CD4-positive, alpha-beta T cell treated with Interleukin-21 for 1 hour (primary cell): ENCODE results near the gene KLHL1.

ENCODE experiments used
- DNase-seq: peaks from one replicate; pipeline ENCODE4 v3.0.0-alpha.2; 2020

KLHL1 gene

DNA sequence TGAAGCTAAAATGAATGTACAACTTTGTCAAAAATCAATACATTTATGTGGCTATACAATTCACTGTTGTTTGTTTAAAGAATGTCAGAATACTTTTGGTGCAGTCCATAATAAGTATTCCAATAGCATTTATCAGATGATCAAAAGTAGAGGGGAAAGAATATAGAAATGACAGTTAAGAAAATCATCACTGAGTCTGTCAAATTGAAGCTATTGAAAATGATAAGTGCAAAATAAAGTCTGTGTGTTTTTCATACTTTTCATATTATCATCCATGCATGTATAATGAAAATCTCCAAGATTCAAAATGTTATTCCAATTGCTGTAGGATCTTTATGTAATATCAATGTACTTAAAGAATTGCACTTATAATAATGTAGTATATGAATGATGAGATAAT is 93.9 kb downstream of the KLHL1 start:
- no peak for DNase-seq

DNA sequence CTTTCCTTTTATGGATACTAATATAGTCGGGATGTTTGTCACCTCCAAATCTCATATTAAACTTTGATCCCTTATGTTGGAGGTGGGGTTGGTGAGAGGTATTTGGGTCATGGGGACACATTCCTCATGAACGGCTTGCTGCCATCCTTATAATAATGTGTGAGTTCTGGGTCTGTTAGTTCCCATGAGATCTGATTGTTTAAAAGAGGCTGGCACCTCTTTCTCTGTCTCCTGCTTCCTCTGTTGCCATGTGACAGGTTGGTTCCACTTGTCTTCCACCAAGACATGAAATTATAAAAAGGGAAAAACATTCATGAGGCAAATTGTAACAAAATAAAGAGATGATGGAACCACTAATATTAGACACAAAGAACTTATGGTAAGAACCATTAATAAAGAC is 108.4 kb downstream of the KLHL1 start:
- DNase-seq: no peak

DNA sequence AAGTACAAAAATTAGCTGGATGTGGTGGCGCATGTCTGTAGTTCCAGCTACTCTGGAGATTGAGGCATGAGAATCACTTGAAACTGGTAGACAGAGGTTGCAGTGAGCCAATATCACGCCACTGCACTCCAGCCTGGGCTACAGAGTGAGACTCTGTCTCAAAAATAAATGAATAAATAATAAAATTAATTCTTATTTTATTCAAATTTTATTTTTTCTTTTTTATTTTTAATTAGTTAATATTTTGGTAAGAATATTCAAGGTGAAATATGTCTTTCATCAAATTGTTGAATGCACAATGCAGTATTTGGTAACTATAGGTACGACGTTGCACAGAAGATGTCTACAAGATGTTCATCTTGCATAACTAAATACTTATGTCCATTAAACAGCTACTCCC is 111.2 kb downstream of the KLHL1 start:
- no peak for DNase-seq

DNA sequence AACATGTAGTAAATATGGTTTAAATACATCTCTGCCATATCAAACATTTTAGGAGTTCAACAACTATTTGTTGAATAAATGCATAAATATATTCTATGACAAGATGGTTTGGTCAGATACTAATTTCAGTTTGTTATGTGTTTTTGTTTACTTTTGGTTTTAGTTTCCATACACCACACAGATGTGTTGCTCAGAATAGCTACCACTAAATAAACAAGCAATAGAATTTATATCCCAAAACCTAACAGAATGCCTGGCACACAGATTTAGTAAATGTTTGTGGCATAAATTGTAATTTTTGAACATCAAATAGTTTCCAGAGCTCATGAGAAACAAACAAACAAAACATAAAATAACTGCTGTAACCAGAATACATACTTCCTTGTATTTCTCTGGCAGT is 127.5 kb downstream of the KLHL1 start:
- no peak for DNase-seq

DNA sequence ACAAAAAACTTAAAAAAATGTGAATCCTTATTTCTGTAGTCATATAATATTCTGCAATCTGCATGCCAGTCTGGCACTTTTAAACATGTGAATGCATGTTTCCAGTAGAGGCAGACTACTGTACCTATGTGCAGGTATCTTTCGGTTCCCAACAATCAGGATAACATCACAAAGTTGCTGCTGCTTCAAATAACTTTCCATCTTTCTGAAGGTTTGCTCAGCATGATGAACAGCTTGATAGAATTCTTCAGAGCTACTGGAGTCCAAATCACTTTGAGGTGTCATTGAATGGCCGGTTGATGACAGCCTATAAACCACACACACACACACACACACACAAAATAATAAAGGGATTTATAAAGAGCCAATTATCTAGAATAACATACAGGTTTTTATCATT is 132.8 kb downstream of the KLHL1 start:
- DNase-seq: no peak

DNA sequence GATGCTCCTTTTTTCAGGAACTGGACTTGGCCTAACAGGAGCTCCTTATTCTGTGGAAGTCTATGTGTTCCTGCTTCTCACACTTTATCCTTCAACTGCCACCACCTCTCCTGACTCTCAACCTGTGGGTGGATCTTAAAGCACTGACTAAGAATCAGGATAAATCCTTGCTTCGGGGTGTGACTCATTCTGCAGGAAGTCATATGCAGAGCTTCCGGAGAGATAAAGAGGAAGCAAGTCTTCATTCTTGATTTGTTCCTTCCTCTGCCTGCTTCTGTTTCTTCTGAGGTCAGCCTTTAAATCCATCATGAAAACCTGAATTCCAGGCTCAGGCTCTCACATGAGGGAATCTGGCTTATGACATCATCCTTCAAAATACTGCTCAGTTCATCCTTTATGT is 137.7 kb downstream of the KLHL1 start:
- no peak for DNase-seq

DNA sequence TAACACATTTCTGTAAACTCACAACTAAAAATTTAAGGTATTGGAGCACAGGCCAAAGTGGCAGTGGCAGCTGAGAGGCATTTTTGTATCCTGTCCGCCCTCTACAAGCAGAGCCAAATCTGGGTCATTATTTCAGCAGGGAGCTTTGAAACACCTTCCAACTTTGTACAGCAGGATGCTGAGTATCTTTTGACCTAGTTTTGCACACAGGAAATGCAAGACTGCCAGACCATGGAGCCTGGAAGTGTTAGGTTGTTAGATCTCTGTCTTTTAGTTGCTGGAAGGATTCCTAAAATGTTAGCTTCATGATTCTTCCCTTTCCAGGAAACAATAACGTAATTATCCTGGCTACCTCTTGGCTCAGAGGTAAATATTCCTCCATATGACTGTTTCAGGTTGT is 149.2 kb downstream of the KLHL1 start:
- no peak for DNase-seq

DNA sequence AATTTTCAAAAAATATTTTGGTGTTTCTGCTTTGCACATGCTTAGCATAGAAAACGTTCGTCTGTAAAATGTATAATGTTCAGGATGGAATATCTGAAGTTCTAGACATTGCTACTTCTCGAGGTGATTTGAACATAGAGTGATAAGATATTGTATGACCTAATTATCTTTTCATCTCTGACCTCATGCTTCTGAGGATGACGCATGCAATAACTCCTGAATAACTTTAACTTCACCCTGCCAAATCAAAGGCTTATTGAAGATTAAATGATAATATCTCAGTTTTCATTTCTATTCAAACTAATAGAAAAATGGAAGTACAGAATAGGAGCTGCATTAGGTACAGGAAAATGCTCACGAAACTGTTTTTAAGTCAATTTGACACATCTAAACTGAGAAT is 151.4 kb downstream of the KLHL1 start:
- DNase-seq: no peak

DNA sequence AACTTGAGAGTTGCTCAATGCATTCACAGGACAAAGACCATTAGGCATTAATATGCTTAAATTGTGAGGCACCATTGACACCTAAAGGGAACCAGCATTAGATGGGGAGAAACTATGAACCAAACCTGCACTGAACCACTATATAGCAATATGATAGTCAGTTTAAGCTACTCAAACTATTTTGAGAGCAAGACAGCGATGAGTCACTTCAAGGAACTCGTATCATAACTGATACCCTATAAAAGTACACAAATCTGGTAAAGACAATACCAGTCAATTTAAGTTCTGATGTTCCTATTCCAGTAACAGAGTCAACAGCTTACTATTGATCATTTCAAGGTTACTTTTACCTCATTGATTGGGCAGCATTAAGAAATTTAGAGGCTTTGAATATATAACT is 151.9 kb downstream of the KLHL1 start:
- DNase-seq: no peak

DNA sequence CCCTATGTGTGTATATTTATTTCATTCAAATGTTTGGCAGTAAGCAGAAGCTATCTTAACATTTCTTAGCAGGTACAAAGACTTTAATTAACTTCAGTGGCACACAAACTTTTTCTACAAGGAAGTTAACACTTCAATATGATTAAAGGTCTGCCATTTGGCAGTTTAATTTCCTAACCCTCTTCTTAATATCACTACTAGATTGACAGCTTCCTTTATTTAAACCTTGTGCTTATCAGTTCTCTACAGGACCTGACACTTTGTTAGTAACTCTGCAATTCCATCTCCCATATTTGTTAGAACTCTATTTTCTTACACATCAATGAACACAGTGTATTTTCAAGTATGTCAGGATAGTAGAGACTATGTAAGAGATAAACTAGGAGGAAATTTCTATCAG is 153.0 kb downstream of the KLHL1 start:
- DNase-seq: no peak

DNA sequence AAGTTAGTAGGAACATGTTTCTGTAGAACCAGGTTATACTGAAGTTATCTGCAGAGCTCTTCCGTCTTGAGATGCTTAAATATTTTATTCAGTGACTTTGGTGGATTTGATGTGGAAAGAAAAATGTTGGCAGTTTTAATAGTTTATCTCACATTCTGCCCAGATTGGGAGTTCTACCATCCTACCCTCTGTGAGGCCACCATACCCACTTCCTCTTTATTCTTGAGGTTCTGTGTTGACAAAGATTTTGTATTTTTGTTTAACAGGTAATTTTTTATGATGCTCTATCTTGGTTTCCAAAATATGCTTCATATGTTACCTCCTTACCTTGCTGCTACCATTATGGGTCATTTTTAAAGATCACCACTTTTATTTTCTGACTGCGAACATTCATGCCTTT is 156.8 kb downstream of the KLHL1 start:
- no peak for DNase-seq

DNA sequence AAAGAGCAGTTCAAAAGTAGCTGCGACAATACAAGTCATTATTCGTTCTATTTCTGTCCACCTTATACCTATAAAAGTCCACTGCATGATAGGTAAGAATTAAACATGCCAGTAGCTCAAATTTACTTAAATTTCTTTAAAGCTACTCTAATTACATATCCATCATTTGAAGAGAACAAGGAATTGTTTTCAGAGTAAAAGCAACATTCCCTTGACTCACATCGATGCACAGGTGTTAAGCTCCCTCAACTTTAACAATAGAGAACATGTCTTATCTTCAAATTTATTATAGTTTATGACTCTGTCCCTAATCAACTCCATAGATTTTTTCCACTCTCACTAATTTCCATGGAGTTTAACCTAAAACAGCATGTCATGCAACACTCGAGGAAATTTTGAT is 158.1 kb downstream of the KLHL1 start:
- DNase-seq: no peak

DNA sequence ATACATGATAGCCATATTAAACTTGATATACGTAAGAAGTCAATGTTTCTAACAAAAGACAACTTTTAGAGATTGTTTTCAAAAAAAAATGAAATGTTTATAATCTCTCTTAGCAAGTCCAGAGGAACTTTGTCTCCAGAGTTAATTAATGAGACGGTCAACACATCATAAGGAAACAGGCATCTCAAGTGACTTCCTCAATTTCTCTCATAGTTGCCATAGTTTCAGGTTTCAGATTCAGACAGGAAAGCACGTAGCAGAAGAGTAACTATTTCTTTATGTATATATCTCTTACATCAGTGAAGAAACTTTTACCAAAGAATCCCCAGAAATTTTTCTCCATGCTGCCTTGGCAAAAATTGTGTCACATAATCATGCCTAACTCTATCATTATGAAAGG is 160.2 kb downstream of the KLHL1 start:
- DNase-seq: no peak

DNA sequence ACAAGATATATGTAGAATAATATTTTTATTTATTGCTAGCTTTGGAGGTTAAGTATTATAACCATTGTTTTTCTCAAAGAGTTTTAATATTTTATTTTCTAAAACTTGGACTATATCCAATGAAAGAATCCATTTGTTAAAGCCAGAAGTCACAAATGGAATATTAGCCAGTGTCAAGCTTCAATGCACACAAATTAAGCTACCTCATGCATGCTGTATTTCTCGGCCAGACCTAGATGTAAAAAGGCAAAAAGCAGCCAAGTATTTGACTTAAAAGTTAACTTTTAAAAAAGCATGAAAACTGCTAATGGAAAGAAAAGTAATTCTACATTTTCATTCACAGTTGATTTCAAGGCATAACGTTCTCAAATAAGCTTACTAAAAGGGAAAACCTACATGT is 160.7 kb downstream of the KLHL1 start:
- no peak for DNase-seq

DNA sequence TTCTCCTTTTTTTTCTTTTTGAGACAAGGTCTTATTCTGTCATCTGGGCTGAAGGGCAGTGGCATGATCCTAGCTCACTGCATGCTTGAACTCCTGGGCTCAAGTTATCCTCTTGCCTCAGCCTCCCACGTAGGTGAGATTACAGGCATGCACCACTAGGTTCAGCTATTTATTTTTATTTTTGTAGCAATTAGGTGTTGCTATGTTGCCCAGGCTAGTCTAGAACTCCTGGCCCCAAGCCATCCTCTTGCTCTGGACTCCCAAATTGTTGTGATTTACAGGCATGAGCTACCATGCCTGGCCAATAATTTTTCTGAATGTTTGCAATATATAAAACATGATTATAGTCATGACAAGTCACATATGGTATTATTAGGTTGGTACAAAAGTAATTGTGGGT is 161.7 kb downstream of the KLHL1 start:
- DNase-seq: no peak

DNA sequence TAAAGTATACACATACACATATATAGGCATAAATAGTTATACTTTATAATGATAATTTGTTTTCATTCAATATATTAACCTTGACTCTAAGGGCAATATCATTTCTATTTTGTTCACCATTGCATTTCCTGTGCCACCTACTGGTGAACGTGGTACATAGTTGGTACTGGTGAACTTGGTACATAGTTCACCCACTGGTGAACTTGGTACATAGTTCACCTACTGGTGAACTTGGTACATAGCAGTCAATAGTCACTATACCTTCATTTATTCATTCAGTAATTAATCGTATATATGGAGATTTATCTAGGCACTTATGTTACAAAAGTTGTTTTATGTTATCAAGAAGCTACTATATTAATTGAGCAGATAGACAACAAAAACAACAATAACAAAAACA is 173.2 kb downstream of the KLHL1 start:
- no peak for DNase-seq

DNA sequence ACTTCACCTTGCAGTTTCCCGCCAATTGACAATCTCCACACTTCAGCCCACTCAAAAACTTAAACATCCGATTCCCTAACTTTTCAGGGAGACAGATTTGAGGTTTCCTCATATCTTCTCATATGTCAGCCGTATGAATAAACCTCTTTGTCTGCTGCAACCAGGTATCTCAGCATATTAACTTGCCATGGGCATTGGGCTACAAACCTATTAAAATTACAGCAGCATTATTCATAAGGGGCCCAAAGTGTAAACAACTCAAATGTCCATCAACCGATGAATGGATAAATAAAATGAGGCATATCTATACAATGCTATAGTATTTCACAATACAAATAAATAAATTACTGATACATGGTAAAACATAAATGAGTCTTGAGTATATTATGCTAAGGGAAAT is 180.0 kb downstream of the KLHL1 start:
- DNase-seq: no peak

DNA sequence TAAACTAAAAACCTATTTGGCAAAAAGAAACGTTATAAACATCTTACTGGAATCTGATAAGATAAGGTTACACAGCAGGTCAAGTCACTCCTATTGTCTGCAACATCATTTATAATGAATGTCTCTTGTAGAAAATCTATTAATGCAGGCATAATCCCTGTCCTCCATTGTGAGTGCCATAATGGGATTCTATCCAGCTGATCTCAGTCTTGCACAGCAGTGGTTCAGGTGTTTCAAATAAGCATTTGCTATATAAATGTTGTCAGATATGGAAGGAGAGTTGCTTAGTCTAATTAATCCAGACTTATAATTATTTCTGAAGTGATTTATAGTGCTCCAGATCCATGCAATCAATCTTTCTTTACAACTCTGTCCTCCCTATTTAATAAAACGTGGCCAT is 187.1 kb downstream of the KLHL1 start:
- no peak for DNase-seq

DNA sequence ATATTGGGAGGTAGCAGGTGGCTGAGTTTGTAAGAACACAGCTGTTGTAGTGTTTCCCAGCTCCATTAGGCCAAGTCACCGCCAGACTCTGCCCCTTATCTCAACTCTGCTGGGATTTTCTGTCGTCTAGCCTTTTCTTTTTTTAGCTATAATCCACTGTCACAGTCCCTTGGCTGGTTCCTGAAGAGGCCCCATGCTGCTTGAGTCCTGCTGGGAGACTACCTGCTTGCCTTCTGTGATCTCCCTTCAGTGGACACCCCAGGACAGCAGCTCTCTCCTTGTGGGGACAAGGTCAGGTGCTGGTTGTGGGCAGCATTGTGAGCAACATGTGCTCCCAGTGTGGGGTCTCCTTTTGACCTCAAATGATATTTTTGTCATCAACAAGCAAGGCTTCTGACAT is 195.6 kb downstream of the KLHL1 start:
- DNase-seq: no peak

DNA sequence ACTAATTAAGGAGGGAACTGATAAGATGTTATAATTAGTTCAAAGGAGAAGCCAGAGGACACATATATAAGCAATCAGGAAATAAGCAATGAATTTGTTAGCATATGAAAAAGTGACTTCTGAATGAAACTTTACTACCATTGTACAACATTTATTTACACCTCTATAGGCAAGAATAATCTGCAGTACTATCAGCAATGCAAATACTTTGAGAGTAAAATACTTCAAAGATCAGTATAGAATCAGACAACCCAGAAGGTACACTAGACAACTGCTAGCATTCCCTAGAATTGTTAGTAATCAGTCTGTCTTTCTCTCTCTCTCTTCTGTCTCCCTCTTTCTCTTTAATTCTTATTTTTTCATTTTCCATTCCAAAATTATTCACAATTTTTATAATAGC is 197.5 kb downstream of the KLHL1 start:
- no peak for DNase-seq

DNA sequence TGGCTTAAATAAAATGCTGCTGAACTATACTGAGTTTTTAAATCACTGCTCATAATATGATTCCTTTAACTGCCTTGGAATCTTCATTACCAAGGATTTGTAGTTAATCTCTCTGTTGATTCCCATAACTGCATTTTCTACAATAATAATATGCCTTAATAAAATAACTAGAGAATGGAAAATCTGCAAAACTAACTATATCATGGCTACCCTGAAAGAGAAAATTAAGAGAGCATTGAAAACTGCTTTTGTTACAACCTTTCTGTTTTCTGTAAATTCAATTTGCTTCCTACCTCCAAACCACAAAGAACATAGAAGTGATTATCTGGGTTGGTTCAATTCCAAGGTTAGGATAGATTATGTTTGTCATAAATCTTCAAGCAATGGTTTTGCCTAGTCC is 203.5 kb downstream of the KLHL1 start:
- DNase-seq: no peak

DNA sequence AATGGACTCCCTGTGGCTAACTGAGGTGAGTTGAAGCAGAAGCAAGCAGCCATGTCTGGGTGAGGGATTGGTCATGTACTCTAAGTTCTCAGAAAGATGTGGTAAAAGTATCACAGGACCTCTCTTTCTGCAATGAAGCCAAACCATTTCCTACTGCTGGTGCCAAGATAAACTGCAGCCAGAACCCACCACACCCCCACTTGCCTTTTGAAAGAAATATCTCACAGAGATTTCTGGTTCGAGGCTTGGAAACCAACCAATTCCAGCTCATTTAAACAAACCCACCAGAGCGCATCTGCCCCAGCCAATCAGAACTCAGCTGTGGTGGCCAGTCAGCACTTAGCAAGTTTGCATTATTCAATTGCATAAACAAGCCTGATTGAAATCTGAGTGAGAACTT is 205.2 kb downstream of the KLHL1 start:
- DNase-seq: no peak

DNA sequence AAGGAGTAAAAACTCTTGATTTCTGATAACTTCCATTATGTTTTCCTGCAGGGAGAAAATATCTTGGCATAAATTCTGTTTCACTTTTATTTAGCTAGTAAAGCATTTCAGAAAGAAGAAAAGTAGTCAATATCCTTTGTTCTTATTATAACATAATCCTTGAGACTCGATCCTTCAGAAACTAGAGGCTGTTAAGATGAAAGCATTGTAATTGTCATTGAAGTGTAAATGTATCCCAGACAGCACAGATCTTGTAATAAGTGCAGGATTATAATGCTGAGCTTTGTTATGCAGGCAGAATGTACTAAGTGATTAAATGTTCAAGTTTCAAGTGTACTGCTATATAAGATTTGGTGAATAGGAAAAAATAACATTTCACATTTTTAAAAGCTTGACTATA is 225.8 kb downstream of the KLHL1 start:
- no peak for DNase-seq

DNA sequence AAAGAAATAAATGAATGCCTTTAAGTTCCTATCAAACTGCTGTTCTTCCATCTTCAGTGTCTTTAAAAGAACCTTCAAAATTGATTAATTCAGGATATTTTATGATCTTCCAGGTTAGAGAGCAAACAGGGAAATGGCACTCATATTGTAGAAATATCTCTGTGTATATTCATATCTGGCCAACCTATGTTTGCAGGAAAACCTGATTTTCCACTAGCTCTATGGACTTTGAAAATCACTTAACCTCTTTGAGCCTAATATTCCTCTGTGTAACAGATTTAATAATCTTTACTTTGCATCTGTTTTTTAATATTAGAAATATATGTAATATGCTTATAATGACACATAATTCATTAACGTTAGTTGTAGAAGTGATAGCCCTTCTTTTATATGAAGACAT is 228.3 kb downstream of the KLHL1 start:
- no peak for DNase-seq

DNA sequence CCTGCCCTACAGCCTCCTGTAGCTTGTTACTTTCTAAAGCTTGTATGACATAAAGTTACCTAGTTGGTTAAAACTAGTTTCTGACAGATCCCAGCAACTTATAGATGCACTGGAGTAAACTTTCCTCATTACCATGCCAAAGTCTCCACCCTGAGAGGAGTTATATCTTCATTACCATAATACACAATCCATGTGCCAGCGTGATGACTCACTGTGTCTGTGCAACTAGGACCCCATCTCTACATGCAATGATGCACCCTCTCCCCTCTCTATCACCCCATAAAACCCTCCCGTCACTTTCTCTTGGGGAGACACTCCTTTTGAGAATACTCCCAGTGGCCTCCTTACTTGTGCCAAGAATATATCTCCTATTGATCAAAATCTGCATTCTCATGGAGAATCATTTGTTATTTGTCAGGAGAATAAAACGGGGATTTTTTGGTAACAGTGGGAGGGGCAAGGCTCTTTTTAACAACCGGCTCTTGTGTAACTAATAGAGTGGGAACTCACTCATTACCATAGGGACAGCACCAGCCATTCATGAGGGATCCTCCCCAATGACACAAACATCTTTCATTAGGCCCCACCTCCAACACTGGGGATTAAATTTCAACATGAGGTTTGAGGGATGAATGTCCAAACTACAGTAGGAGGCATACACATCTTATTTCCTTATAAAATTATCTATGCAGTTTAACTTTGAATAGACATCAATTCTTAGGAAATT is 235.8 kb downstream of the KLHL1 start:
- DNase-seq: no peak

DNA sequence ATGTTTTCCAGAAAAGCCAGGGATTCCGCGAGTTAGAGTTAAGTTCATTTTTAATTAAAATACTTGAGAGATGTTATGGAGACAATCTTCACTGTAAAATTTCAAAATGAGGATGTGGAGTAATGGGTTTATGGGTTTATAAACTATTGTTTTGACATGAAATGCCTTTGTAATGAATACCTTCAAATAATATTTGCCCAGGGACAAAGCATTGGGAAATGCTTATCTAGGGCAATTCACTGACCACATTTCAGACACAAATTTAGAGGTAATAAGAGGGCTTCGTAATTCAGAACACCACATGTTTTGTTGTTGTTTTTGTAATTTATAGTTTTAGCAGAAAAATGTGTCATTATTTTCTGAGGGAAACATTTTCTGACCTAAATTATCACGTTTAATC is 241.7 kb downstream of the KLHL1 start:
- no peak for DNase-seq
